SU-DHL-6 (cell line): ENCODE results near the gene CDK18.

Source experiments
- H2AFZ ChIP-seq: fragments of 200-600 bp; sonication (generic); 2 replicates; pipeline ENCODE4 v1.6.1; 2014; ENCODE audit warnings: low read depth, mild to moderate bottlenecking, moderate library complexity, mixed read lengths, antibody characterized with exemption, low read length; ENCODE audit not compliant: severe bottlenecking
- H3F3A ChIP-seq: fragments of 200-600 bp; shearing (Covaris generic); 2 replicates; pipeline ENCODE4 v1.6.0; 2016; ENCODE audit warnings: antibody characterized with exemption, mild to moderate bottlenecking; ENCODE audit not compliant: insufficient read depth
- H3K27ac ChIP-seq: fragments of 200-600 bp; sonication (generic); 2 replicates; pipeline ENCODE4 v1.5.1; 2016; ENCODE audit warnings: low read depth, mild to moderate bottlenecking, low read length, moderate library complexity, mixed read lengths
- H3K27me3 ChIP-seq: fragments of 200-600 bp; sonication (generic), shearing (Covaris generic); 2 replicates; pipeline ENCODE4 v1.6.0; 2014; ENCODE audit warnings: mild to moderate bottlenecking, low read length
- H3K36me3 ChIP-seq: fragments of 200-600 bp; sonication (generic); 2 replicates; pipeline ENCODE4 v1.6.1; 2014; ENCODE audit warnings: mild to moderate bottlenecking, low read length, mixed read lengths
- H3K4me2 ChIP-seq: fragments of 300-600, 200-600 bp; shearing (Covaris generic), sonication (generic); 2 replicates; pipeline ENCODE4 v1.6.0; 2014; ENCODE audit warnings: low read length, low read depth, mild to moderate bottlenecking; ENCODE audit not compliant: poor library complexity, severe bottlenecking
- H3K4me3 ChIP-seq: fragments of 200-600 bp; sonication (generic); 2 replicates; pipeline ENCODE4 v1.5.1; 2014; ENCODE audit warnings: antibody characterized with exemption, low read length, mild to moderate bottlenecking, mixed read lengths; ENCODE audit not compliant: insufficient read depth, poor library complexity, severe bottlenecking
- H3K79me2 ChIP-seq: fragments of 200-600 bp; sonication (generic); 2 replicates; pipeline ENCODE4 v1.6.1; 2014; ENCODE audit warnings: mild to moderate bottlenecking, low read length, moderate library complexity; ENCODE audit not compliant: insufficient read depth
- H3K9ac ChIP-seq: fragments of 200-600 bp; sonication (generic); 2 replicates; pipeline ENCODE4 v1.7.0; 2014; ENCODE audit warnings: mild to moderate bottlenecking, low read length
- H3K9me2 ChIP-seq: fragments of 200-600 bp; sonication (generic); replicated peaks from 2 replicates; pipeline ENCODE4 v1.6.1; 2014; ENCODE audit warnings: low read length; ENCODE audit not compliant: insufficient read depth
- H3K9me3 ChIP-seq: fragments of 200-600 bp; sonication (generic); 2 replicates; pipeline ENCODE4 v1.6.1; 2014; ENCODE audit warnings: low read length, mixed read lengths; ENCODE audit not compliant: insufficient read depth
- H4K20me1 ChIP-seq: fragments of 200-600 bp; sonication (generic); 2 replicates; pipeline ENCODE4 v1.6.1; 2014; ENCODE audit warnings: low read depth, mild to moderate bottlenecking, antibody characterized with exemption, low read length, moderate library complexity, mixed read lengths
- CTCF ChIP-seq: fragments of 200-600 bp; sonication (generic); IDR thresholded peaks from one replicate; pipeline ENCODE4 v1.5.1; 2017; ENCODE audit warnings: antibody characterized with exemption, mild to moderate bottlenecking, low read length, moderate library complexity; ENCODE audit not compliant: insufficient read depth, poor library complexity, severe bottlenecking
- EZH2phosphoT487 ChIP-seq: fragments of 200-600 bp; sonication (generic), shearing (Covaris generic); conservative IDR thresholded peaks from 2 replicates; pipeline ENCODE4 v1.6.1; 2018; ENCODE audit warnings: mild to moderate bottlenecking, antibody characterized with exemption, low read length, moderate library complexity, mixed read lengths

Gene CDK18

DNA sequence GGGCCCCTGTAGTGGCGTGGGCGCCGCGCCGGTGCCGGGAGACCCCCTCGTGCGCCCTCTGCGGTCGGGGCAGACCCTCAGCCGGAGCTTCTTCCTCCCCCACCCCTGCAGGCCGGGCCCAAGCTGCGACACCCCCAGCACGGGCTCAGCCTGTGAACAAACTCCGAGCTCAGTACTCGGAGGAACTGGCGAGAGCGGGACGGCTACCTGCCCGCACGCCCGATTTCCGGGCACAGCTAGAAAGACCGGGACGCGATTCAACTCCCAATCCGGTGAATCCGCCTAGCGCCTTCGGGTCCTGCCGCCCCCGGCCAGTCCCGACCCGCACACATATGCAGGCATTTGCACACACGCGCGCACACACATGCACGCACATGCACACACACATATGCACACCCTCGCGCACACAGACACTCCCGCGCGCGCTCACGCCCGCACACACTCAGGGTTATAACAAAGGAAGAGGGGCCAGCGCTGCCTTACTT, 48.0 kb upstream of the CDK18 start:
- Histone ChIP-seq H3F3A (no peaks in the 10 kb centered on the region), H3K27me3 (no peaks in the 10 kb centered on the region), H3K27ac (no peak overlapping the region), H3K9me2 (no peaks in the 10 kb centered on the region), H3K4me3 (no peak overlapping the region), H4K20me1 (no peaks in the 10 kb centered on the region), H3K4me2 (no peak overlapping the region), H3K36me3 (no peaks in the 10 kb centered on the region), H3K9me3 (no peaks in the 10 kb centered on the region), H2AFZ (no peak overlapping the region), H3K79me2 (no peaks in the 10 kb centered on the region), H3K9ac (no peak overlapping the region)
- TF ChIP-seq CTCF (no peak), EZH2phosphoT487 (no peak)

DNA sequence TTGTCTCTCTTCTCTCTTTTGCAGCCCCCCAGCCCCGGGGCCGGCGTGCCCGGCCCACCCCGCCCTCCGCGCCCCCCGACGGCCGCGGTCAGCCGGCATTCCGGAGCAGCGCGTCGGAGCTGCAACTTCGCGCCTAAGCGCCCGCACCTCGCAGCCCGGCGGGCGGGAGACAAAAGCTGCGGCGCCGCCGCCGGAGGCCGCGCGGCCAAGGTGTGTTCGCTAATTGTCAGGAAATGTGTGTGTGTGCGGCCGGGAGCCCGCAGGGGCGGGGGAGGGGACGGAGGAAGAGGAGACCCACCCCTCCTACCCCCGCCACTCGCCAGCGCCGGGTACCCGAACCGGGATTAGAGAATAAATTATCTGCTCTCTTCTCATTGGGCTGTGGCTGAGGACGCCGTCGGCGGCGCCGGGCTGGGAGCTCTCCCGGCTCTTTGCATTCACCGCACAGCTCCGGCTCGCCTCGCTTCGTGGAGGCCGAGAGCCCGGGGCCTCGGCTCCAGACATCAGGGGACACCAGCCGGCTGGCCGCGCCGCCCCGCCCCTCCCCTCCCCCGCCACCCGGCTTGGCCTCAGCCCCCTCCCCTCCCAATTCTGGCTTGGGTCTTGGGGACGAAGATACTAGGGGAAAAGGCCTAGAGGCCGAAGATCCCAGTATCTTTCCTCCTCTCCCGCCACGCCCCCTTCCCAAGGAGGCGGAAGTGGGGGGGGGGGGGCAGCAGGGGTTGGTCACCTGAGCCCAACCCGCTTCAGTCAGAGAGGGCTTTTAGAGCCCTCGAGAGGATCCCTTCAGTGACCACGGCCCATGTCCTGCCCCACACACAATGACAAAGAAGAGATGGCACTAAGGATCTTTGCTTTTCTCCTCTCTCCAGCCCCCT, 47.4 kb upstream of the CDK18 start:
- no peaks in the 10 kb centered on the region for H3K36me3 ChIP-seq
- H3K9ac ChIP-seq = no peak overlapping the region
- H3K79me2 ChIP-seq = no peaks in the 10 kb centered on the region
- H3K27ac ChIP-seq = no peak overlapping the region
- H3K27me3 ChIP-seq = no peaks in the 10 kb centered on the region
- no peak overlapping the region for H2AFZ ChIP-seq
- H3K4me3 ChIP-seq = no peak overlapping the region
- no peak overlapping the region for H3K4me2 ChIP-seq
- H3K9me3 ChIP-seq = no peaks in the 10 kb centered on the region
- no peaks in the 10 kb centered on the region for H4K20me1 ChIP-seq
- no peaks in the 10 kb centered on the region for H3F3A ChIP-seq
- no peaks in the 10 kb centered on the region for H3K9me2 ChIP-seq
- TF ChIP-seq EZH2phosphoT487 = 0 out of 2 replicates have a peak, but pooled peaks have one; percentile 87
- TF ChIP-seq CTCF = no peak

DNA sequence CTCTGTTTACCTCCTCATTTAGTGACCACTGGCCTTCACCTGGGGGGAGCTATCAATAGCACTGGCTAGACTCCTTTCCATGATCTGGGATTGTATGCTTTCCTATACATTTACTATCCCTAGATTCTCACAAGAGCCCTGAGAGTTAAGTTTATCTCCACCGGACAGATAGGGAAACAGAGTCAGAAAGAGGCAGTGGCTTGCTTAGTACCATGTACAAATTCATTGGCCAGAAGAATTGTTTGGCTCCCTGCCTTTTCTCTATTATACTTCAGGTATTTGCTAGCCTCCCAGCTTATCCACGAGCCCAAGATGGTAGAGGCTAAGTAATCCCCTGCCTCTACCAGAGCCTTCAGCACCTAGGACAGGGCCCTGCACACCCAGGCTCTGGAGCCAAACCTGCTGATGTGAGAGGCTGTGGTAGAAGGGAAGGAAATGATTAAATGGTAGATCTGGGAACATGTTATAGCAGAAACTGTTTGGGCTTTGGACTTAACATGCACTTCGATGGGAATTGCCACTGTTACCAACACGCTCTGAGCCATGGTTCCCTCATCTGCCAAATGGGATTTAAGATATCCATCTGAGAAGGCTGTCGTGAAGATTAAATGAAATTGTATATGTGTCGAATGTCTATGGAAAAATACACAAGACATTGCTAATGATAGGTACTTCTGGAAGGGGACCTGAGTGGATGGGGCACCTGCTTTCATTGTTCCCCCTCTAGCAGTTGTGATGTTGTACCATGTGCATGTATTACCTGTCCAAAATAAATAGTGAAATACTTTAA, 45.5 kb upstream of the CDK18 start:
- Histone ChIP-seq H3K36me3 (no peaks in the 10 kb centered on the region), H3K27me3 (0 out of 2 replicates have a peak, but pooled peaks cover 4% of the 10 kb centered on the region), H3K27ac (no peak overlapping the region), H3F3A (no peaks in the 10 kb centered on the region), H3K9ac (no peak overlapping the region), H3K9me2 (no peaks in the 10 kb centered on the region), H2AFZ (no peak overlapping the region), H3K4me3 (no peak overlapping the region), H4K20me1 (no peaks in the 10 kb centered on the region), H3K79me2 (no peaks in the 10 kb centered on the region), H3K9me3 (no peaks in the 10 kb centered on the region), H3K4me2 (no peak overlapping the region)
- no peak for TF ChIP-seq EZH2phosphoT487
- no peak for TF ChIP-seq CTCF
